Tibial artery (tissue), 4 donors: ENCODE results near the gene ITGA5.

ENCODE experiments used
- DNase-seq, 2 donors: peaks; one replicate each; pipeline ENCODE4 v3.0.0-alpha.2; 2019
- H3K27ac ChIP-seq, 2 donors: fragments of 200-600 bp; sonication (generic) in 1 of 2; 1 replicate in 1 of 2; 2 replicates in 1 of 2; pipeline ENCODE4 v1.5.1; 2018 to 2019; ENCODE audit warnings: mild to moderate bottlenecking in 1 of 2
- H3K27me3 ChIP-seq, 2 donors: fragments of 200-600 bp; sonication (generic) in 1 of 2; one replicate each; pipeline versions ENCODE4 v1.5.1 to v1.6.0; 2016 to 2019
- H3K36me3 ChIP-seq, 3 donors: fragments of 200-600 bp; sonication (generic) in 2 of 3; one replicate each; pipeline ENCODE4 v1.5.1; 2016 to 2019; ENCODE audit warnings: mild to moderate bottlenecking in 2 of 3
- H3K4me1 ChIP-seq, 4 donors: fragments of 200-600 bp; sonication (generic) in 2 of 4; 1 replicate in 3 of 4; 2 replicates in 1 of 4; pipeline ENCODE4 v1.5.1; 2016 to 2019
- H3K4me3 ChIP-seq, 2 donors: fragments of 200-600 bp; sonication (generic) in 1 of 2; 1 replicate in 1 of 2; 2 replicates in 1 of 2; pipeline ENCODE4 v1.5.1; 2018 to 2019; ENCODE audit warnings: mild to moderate bottlenecking in 2 of 2
- H3K9me3 ChIP-seq, 3 donors: fragments of 200-600 bp; sonication (generic) in 1 of 3; one replicate each; pipeline ENCODE4 v1.5.1; 2016 to 2019
- intact Hi-C: fragments of 100-400 bp; cut with DNase I; formaldehyde crosslinking; loops from one replicate; pipeline ENCODE4 v1.15.0; 2023; ENCODE audit warnings: low total_unique reads
- TF ChIP-seq, protein P1 (sequence below), 2 experiments: fragments of 200-600 bp in 1 of 2; fragments of 450-650 bp in 1 of 2; IDR thresholded peaks; one replicate each; pipeline ENCODE4 v1.5.1; 2017 to 2019; ENCODE audit warnings: antibody characterized with exemption in 2 of 2, mild to moderate bottlenecking in 1 of 2, moderate library complexity in 1 of 2

Gene ITGA5

DNA sequence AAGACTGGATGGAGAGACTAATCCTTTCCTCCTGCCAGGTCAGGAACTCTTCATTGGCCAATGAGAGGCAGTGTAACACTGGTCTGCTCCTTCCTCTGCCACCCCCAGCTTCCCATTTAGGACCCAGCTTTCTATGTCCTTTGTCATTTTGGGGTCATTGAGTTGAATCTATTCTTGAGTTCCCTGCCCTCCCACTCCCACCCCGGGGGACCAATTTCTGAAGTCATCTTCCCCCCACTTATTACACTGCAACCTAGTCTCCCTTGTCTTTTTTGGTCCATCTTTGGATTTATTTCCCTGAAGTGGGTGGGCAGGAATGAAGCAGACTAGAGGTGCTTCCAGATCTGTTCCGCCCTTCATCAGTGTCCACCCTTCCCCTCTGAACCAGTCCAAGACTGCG is 7.6 kb upstream of the ITGA5 start:
- Histone ChIP-seq H3K27me3 (no peaks in the 10 kb centered on the region), H3K4me3 (peak overlapping the region in 1 of 2 donors; percentile 36), H3K9me3 (no peaks in the 10 kb centered on the region), H3K4me1 (peaks cover 0 to 100% (median 87%) of the 10 kb centered on the region in 4 donors), H3K36me3 (no peaks in the 10 kb centered on the region), H3K27ac (peak overlapping the region; percentile 93 to 98)
- no peak for DNase-seq
- TF ChIP-seq, protein P1, sequence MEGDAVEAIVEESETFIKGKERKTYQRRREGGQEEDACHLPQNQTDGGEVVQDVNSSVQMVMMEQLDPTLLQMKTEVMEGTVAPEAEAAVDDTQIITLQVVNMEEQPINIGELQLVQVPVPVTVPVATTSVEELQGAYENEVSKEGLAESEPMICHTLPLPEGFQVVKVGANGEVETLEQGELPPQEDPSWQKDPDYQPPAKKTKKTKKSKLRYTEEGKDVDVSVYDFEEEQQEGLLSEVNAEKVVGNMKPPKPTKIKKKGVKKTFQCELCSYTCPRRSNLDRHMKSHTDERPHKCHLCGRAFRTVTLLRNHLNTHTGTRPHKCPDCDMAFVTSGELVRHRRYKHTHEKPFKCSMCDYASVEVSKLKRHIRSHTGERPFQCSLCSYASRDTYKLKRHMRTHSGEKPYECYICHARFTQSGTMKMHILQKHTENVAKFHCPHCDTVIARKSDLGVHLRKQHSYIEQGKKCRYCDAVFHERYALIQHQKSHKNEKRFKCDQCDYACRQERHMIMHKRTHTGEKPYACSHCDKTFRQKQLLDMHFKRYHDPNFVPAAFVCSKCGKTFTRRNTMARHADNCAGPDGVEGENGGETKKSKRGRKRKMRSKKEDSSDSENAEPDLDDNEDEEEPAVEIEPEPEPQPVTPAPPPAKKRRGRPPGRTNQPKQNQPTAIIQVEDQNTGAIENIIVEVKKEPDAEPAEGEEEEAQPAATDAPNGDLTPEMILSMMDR (IDR thresholded peaks at IDR 0.05), result no peak
- intact Hi-C loops, result no loop called here

DNA sequence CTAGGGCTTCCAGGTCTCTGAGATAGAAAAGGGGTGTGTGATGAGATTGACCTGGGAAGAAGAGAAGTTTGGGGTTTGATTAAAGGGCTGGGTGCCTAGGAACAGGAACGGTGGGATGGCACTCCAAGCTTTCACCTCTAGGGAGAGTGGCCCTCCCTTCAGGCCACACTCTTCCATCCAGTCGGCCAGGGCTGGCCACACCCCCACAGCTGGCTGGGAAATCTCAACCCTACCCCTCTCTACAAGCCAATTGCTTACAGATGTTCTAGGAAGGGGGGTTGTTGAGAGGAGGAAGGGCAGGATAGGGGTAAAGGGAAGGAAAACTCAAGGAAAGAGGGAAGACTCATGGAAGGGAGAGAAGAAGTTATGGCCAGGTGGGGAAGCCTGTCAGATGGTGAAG is 6.6 kb upstream of the ITGA5 start:
- no peaks in the 10 kb centered on the region for H3K9me3 ChIP-seq
- H3K4me3 ChIP-seq, result no peak overlapping the region
- no peaks in the 10 kb centered on the region for H3K27me3 ChIP-seq
- intact Hi-C loops, result no loop called here
- DNase-seq, result no peak
- no peaks in the 10 kb centered on the region for H3K36me3 ChIP-seq
- peak overlapping the region; percentile 93 to 98 for H3K27ac ChIP-seq
- H3K4me1 ChIP-seq, result peaks cover 0 to 100% (median 85%) of the 10 kb centered on the region in 4 donors
- TF ChIP-seq, protein P1 (IDR thresholded peaks at IDR 0.05), result no peak

DNA sequence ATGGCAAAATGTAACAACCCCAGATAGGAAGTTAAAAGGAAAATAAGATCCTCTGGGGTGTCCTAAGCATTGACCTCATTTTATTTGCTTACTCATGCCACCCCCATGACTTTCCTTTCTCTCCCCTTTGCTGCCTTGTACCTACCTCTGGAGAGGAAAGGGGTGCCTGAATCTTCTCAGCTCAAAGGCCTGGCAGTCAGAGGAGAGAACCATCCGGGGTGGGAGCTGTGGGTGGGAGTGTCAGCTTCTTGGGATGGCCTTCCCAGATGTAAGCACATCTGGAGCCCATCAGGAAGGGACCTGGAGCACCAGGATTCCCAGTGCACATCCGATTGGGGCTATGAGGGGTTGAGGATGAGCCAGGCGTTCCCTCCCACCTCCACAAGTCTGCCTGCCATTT is 5.2 kb upstream of the ITGA5 start:
- H3K9me3 ChIP-seq, result no peaks in the 10 kb centered on the region
- H3K36me3 ChIP-seq, result no peaks in the 10 kb centered on the region
- no peak overlapping the region for H3K4me3 ChIP-seq
- intact Hi-C loops, result no loop called here
- no peak for DNase-seq
- TF ChIP-seq, protein P1 (IDR thresholded peaks at IDR 0.05), result no peak
- H3K27ac ChIP-seq, result peak overlapping the region; percentile 93 to 98
- no peaks in the 10 kb centered on the region for H3K27me3 ChIP-seq
- H3K4me1 ChIP-seq, result peaks cover 0 to 96% (median 76%) of the 10 kb centered on the region in 4 donors

DNA sequence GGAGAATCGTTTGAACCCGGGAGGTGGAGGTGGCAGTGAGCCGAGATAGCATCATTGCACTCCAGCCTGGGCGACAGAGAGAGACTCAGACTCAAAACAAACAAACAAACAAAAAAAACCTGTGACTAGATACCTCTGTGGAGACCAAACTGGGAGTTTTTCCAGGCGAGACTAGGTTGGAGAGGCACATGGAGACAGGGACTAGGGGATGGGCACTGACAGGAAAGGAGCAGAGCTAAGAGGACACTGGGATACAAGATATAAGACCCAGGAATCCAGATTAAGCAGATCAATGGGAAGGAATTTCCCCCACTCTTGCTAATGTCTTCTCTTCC is 4.7 kb upstream of the ITGA5 start:
- Histone ChIP-seq H3K4me3 (no peak overlapping the region), H3K27me3 (no peaks in the 10 kb centered on the region), H3K4me1 (peaks cover 0 to 91% (median 72%) of the 10 kb centered on the region in 4 donors), H3K27ac (peak overlapping the region; percentile 93 to 98), H3K36me3 (peaks cover 0 to 2% (median 0%) of the 10 kb centered on the region in 3 donors), H3K9me3 (no peaks in the 10 kb centered on the region)
- no peak for DNase-seq
- TF ChIP-seq, protein P1 (IDR thresholded peaks at IDR 0.05), result no peak
- intact Hi-C loops, result no loop called here

DNA sequence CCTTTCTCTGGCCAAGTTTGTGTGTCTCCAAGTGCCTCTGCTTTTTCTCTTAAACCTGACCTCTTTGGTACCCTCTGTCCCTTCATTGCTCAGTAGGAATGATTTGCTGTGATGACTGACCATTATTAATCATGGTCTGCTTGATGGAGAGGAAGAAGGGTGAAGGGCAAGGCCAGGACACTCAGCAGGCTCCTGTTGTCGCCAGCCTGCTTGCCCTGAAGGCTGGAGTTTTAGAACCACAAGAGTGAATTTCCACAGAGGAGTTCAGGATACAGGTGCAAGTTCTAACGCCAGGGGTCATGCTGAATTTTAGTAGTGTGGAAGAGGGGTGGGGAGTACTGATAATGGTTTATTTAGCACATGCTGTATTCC is 2.8 kb upstream of the ITGA5 start:
- intact Hi-C loops, result no loop called here
- Histone ChIP-seq H3K27me3 (no peaks in the 10 kb centered on the region), H3K9me3 (no peaks in the 10 kb centered on the region), H3K27ac (peak overlapping the region; percentile 93 to 98), H3K4me3 (peak overlapping the region in 1 of 2 donors; percentile 13), H3K36me3 (peaks cover under 1 to 16% (median 10%) of the 10 kb centered on the region in 3 donors), H3K4me1 (peaks cover 0 to 76% (median 55%) of the 10 kb centered on the region in 4 donors)
- peak in 1 of 2 donors; percentile 56 for DNase-seq
- TF ChIP-seq, protein P1 (IDR thresholded peaks at IDR 0.05), result no peak
